ENCODE results near the gene SEZ6L2. TPM values are rescaled to one million over a fixed set of nuclear protein-coding genes. Genes with fewer than 3 reads are reported as not detected.

Gene SEZ6L2
- total RNA-seq, 1 donor from 2014 or later: 69.6 TPM

- Mint-ChIP-seq H3K27me3 (ENCODE audit: low read depth, unreplicated experiment) (peaks cover 5% of the 10 kb centered on the region), H3K4me3 (ENCODE audit: unreplicated experiment) (no peak overlapping the region), H3K9me3 (ENCODE audit: unreplicated experiment) (no peaks in the 10 kb centered on the region), H3K4me1 (ENCODE audit: low read depth, unreplicated experiment) (no peaks in the 10 kb centered on the region), H3K27ac (ENCODE audit: unreplicated experiment) (no peak overlapping the region), H3K36me3 (ENCODE audit: low read depth, unreplicated experiment) (peaks cover 6% of the 10 kb centered on the region)
- Histone ChIP-seq H3K9ac (ENCODE audit: low read length) (no peak overlapping the region), H4K20me1 (ENCODE audit: insufficient read depth, low read length) (no peaks in the 10 kb centered on the region), H2AFZ (ENCODE audit: low read depth, low read length) (no peak overlapping the region), H3K36me3 (ENCODE audit: insufficient read depth, low read length) (no peaks in the 10 kb centered on the region), H3K4me2 (ENCODE audit: low read length) (no peak overlapping the region), H3K4me3 (ENCODE audit: insufficient read depth, low read depth, low read length) (no peak overlapping the region), H3K9me3 (ENCODE audit: insufficient read depth, low read depth, low read length) (no peaks in the 10 kb centered on the region), H3K27ac (ENCODE audit: low read depth, low read length) (no peak overlapping the region), H3K27me3 (ENCODE audit: insufficient read depth, low read length) (no peaks in the 10 kb centered on the region), H3K4me1 (ENCODE audit: insufficient read depth, low read length) (no peaks in the 10 kb centered on the region), H3K79me2 (ENCODE audit: insufficient read depth, low read length) (no peaks in the 10 kb centered on the region)
- FAIRE-seq (no peak), DNase-seq (ENCODE audit: low read depth) (no peak)
- no peak for TF ChIP-seq EZH2 (IDR thresholded peaks at IDR 0.05; ENCODE audit: insufficient read depth, low read length)
- TF ChIP-seq, protein P1, sequence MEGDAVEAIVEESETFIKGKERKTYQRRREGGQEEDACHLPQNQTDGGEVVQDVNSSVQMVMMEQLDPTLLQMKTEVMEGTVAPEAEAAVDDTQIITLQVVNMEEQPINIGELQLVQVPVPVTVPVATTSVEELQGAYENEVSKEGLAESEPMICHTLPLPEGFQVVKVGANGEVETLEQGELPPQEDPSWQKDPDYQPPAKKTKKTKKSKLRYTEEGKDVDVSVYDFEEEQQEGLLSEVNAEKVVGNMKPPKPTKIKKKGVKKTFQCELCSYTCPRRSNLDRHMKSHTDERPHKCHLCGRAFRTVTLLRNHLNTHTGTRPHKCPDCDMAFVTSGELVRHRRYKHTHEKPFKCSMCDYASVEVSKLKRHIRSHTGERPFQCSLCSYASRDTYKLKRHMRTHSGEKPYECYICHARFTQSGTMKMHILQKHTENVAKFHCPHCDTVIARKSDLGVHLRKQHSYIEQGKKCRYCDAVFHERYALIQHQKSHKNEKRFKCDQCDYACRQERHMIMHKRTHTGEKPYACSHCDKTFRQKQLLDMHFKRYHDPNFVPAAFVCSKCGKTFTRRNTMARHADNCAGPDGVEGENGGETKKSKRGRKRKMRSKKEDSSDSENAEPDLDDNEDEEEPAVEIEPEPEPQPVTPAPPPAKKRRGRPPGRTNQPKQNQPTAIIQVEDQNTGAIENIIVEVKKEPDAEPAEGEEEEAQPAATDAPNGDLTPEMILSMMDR (IDR thresholded peaks at IDR 0.05; ENCODE audit: insufficient read depth, low read depth, low read length): no peak
Observed at GRCh38 chr16:29868396-29869009, 30.8 kb downstream of the SEZ6L2 start.

- Mint-ChIP-seq H3K9me3 (ENCODE audit: unreplicated experiment) (no peaks in the 10 kb centered on the region), H3K27me3 (ENCODE audit: low read depth, unreplicated experiment) (peaks cover 5% of the 10 kb centered on the region), H3K4me1 (ENCODE audit: low read depth, unreplicated experiment) (peaks cover 4% of the 10 kb centered on the region), H3K4me3 (ENCODE audit: unreplicated experiment) (no peak overlapping the region), H3K27ac (ENCODE audit: unreplicated experiment) (no peak overlapping the region), H3K36me3 (ENCODE audit: low read depth, unreplicated experiment) (peaks cover 12% of the 10 kb centered on the region)
- Histone ChIP-seq H3K36me3 (ENCODE audit: insufficient read depth, low read length) (peaks cover 10% of the 10 kb centered on the region), H3K79me2 (ENCODE audit: insufficient read depth, low read length) (peaks cover 15% of the 10 kb centered on the region), H2AFZ (ENCODE audit: low read depth, low read length) (peak overlapping the region; percentile 18), H3K27me3 (ENCODE audit: insufficient read depth, low read length) (no peaks in the 10 kb centered on the region), H3K9me3 (ENCODE audit: insufficient read depth, low read depth, low read length) (no peaks in the 10 kb centered on the region), H3K4me3 (ENCODE audit: insufficient read depth, low read depth, low read length) (no peak overlapping the region), H3K9ac (ENCODE audit: low read length) (no peak overlapping the region), H3K4me2 (ENCODE audit: low read length) (no peak overlapping the region), H3K4me1 (ENCODE audit: insufficient read depth, low read length) (peaks cover 7% of the 10 kb centered on the region), H4K20me1 (ENCODE audit: insufficient read depth, low read length) (no peaks in the 10 kb centered on the region), H3K27ac (ENCODE audit: low read depth, low read length) (no peak overlapping the region)
- no peak for TF ChIP-seq EZH2 (IDR thresholded peaks at IDR 0.05; ENCODE audit: insufficient read depth, low read length)
- TF ChIP-seq, protein P1 (IDR thresholded peaks at IDR 0.05; ENCODE audit: insufficient read depth, low read depth, low read length): no peak
- DNase-seq (ENCODE audit: low read depth) (no peak), FAIRE-seq (no peak)
Observed at GRCh38 chr16:29864205-29864604, 35.1 kb downstream of the SEZ6L2 start.

- TF ChIP-seq EZH2 (IDR thresholded peaks at IDR 0.05; ENCODE audit: insufficient read depth, low read length): no peak
- TF ChIP-seq, protein P1 (IDR thresholded peaks at IDR 0.05; ENCODE audit: insufficient read depth, low read depth, low read length): no peak
- FAIRE-seq (no peak), DNase-seq (ENCODE audit: low read depth) (no peak)
- peaks cover 7% of the 10 kb centered on the region for H3K4me1 ChIP-seq (ENCODE audit: insufficient read depth, low read length)
- no peak overlapping the region for H3K9ac ChIP-seq (ENCODE audit: low read length)
- no peak overlapping the region for H3K4me3 ChIP-seq (ENCODE audit: insufficient read depth, low read depth, low read length)
- H3K79me2 ChIP-seq (ENCODE audit: insufficient read depth, low read length): peaks cover 15% of the 10 kb centered on the region
- H3K9me3 ChIP-seq (ENCODE audit: insufficient read depth, low read depth, low read length): no peaks in the 10 kb centered on the region
- H3K27me3 ChIP-seq (ENCODE audit: insufficient read depth, low read length): no peaks in the 10 kb centered on the region
- H2AFZ ChIP-seq (ENCODE audit: low read depth, low read length): peak overlapping the region; percentile 82
- peaks cover 12% of the 10 kb centered on the region for H3K36me3 ChIP-seq (ENCODE audit: insufficient read depth, low read length)
- Mint-ChIP-seq H3K9me3 (ENCODE audit: unreplicated experiment) (no peaks in the 10 kb centered on the region), H3K27me3 (ENCODE audit: low read depth, unreplicated experiment) (peaks cover 5% of the 10 kb centered on the region), H3K27ac (ENCODE audit: unreplicated experiment) (no peak overlapping the region), H3K4me3 (ENCODE audit: unreplicated experiment) (peak overlapping the region; percentile 99), H3K4me1 (ENCODE audit: low read depth, unreplicated experiment) (peaks cover 4% of the 10 kb centered on the region), H3K36me3 (ENCODE audit: low read depth, unreplicated experiment) (peaks cover 12% of the 10 kb centered on the region)
- H3K4me2 ChIP-seq (ENCODE audit: low read length): peak overlapping the region; percentile 99
- peak overlapping the region; percentile 98 for H3K27ac ChIP-seq (ENCODE audit: low read depth, low read length)
- no peaks in the 10 kb centered on the region for H4K20me1 ChIP-seq (ENCODE audit: insufficient read depth, low read length)
Observed at GRCh38 chr16:29863669-29863984, 35.7 kb downstream of the SEZ6L2 start.
